ENCODE measurements around the gene BST1. TPM values are rescaled to one million over a fixed set of nuclear protein-coding genes. Genes with fewer than 3 reads are reported as not detected.

BST1 gene
- total and polyA plus RNA-seq, 2 experiments from 2014 or later, result 0.99 to 1.8 TPM

DNA sequence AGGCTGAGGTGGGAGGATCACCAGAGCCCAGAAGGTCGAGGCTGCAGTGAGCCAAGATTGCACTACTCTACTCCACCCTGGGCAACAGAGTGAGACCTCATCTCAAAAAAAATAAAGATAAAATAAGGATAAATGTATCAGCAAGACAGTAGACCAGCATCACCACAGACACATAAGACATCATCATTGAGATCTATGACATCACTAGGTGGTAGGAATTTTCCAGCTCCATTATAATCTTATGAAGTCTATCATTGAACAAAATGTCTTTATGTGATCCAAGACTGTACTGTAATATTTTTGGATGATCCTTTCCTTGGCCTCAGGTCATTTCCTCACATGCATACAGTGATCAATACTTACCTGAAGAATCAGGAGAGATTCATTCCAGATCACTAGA, 29.5 kb upstream of the BST1 start:
- TF ChIP-seq EZH2phosphoT487 (IDR thresholded peaks at IDR 0.05; ENCODE audit: unreplicated experiment) (no peak), NANOG (IDR thresholded peaks at IDR 0.05; ENCODE audit: borderline replicate concordance) (no peak), ETS1 (IDR thresholded peaks at IDR 0.05) (no peak), REST (IDR thresholded peaks at IDR 0.05; ENCODE audit: unreplicated experiment) (no peak), POLR2AphosphoS5 (IDR thresholded peaks at IDR 0.05; ENCODE audit: low read depth) (no peak), JUNB (IDR thresholded peaks at IDR 0.05; ENCODE audit: unreplicated experiment) (no peak), CREB1 (CRISPR knock-in tag; IDR thresholded peaks at IDR 0.05; ENCODE audit: low read depth) (no peak), EZH2 (IDR thresholded peaks at IDR 0.05; ENCODE audit: low read depth, unreplicated experiment) (no peak), ZNF114 (CRISPR knock-in tag; IDR thresholded peaks at IDR 0.05) (no peak), STAT1 (IDR thresholded peaks at IDR 0.05; ENCODE audit: unreplicated experiment) (no peak), ZNF331 (CRISPR knock-in tag; IDR thresholded peaks at IDR 0.05; ENCODE audit: low read depth) (no peak)
- TF ChIP-seq, protein P1, sequence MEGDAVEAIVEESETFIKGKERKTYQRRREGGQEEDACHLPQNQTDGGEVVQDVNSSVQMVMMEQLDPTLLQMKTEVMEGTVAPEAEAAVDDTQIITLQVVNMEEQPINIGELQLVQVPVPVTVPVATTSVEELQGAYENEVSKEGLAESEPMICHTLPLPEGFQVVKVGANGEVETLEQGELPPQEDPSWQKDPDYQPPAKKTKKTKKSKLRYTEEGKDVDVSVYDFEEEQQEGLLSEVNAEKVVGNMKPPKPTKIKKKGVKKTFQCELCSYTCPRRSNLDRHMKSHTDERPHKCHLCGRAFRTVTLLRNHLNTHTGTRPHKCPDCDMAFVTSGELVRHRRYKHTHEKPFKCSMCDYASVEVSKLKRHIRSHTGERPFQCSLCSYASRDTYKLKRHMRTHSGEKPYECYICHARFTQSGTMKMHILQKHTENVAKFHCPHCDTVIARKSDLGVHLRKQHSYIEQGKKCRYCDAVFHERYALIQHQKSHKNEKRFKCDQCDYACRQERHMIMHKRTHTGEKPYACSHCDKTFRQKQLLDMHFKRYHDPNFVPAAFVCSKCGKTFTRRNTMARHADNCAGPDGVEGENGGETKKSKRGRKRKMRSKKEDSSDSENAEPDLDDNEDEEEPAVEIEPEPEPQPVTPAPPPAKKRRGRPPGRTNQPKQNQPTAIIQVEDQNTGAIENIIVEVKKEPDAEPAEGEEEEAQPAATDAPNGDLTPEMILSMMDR (conservative IDR thresholded peaks at IDR 0.05; ENCODE audit: low read depth in 2 of 2), result no peak
- TF ChIP-seq, protein P2, sequence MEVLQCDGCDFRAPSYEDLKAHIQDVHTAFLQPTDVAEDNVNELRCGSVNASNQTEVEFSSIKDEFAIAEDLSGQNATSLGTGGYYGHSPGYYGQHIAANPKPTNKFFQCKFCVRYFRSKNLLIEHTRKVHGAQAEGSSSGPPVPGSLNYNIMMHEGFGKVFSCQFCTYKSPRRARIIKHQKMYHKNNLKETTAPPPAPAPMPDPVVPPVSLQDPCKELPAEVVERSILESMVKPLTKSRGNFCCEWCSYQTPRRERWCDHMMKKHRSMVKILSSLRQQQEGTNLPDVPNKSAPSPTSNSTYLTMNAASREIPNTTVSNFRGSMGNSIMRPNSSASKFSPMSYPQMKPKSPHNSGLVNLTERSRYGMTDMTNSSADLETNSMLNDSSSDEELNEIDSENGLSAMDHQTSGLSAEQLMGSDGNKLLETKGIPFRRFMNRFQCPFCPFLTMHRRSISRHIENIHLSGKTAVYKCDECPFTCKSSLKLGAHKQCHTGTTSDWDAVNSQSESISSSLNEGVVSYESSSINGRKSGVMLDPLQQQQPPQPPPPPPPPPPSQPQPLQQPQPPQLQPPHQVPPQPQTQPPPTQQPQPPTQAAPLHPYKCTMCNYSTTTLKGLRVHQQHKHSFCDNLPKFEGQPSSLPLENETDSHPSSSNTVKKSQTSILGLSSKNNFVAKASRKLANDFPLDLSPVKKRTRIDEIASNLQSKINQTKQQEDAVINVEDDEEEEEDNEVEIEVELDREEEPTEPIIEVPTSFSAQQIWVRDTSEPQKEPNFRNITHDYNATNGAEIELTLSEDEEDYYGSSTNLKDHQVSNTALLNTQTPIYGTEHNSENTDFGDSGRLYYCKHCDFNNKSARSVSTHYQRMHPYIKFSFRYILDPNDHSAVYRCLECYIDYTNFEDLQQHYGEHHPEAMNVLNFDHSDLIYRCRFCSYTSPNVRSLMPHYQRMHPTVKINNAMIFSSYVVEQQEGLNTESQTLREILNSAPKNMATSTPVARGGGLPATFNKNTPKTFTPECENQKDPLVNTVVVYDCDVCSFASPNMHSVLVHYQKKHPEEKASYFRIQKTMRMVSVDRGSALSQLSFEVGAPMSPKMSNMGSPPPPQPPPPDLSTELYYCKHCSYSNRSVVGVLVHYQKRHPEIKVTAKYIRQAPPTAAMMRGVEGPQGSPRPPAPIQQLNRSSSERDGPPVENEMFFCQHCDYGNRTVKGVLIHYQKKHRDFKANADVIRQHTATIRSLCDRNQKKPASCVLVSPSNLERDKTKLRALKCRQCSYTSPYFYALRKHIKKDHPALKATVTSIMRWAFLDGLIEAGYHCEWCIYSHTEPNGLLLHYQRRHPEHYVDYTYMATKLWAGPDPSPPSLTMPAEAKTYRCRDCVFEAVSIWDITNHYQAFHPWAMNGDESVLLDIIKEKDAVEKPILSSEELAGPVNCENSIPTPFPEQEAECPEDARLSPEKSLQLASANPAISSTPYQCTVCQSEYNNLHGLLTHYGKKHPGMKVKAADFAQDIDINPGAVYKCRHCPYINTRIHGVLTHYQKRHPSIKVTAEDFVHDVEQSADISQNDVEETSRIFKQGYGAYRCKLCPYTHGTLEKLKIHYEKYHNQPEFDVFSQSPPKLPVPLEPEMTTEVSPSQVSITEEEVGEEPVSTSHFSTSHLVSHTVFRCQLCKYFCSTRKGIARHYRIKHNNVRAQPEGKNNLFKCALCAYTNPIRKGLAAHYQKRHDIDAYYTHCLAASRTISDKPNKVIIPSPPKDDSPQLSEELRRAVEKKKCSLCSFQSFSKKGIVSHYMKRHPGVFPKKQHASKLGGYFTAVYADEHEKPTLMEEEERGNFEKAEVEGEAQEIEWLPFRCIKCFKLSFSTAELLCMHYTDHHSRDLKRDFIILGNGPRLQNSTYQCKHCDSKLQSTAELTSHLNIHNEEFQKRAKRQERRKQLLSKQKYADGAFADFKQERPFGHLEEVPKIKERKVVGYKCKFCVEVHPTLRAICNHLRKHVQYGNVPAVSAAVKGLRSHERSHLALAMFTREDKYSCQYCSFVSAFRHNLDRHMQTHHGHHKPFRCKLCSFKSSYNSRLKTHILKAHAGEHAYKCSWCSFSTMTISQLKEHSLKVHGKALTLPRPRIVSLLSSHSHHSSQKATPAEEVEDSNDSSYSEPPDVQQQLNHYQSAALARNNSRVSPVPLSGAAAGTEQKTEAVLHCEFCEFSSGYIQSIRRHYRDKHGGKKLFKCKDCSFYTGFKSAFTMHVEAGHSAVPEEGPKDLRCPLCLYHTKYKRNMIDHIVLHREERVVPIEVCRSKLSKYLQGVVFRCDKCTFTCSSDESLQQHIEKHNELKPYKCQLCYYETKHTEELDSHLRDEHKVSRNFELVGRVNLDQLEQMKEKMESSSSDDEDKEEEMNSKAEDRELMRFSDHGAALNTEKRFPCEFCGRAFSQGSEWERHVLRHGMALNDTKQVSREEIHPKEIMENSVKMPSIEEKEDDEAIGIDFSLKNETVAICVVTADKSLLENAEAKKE (CRISPR knock-in tag; IDR thresholded peaks at IDR 0.05), result no peak
- no peak for ATAC-seq
- no peaks in the 10 kb centered on the region for H3K27me3 ChIP-seq (ENCODE audit: insufficient read depth)
- no peak overlapping the region for H3K4me3 ChIP-seq
- peaks cover 80% of the 10 kb centered on the region for H3K79me2 ChIP-seq (replicated peaks; ENCODE audit: insufficient read depth)
- no peaks in the 10 kb centered on the region for H3K36me3 ChIP-seq (ENCODE audit: insufficient read depth)
- H3K4me1 ChIP-seq (ENCODE audit: insufficient read depth), result peaks cover 17% of the 10 kb centered on the region
- DNase-seq (ENCODE audit: low spot score), result no peak
- no peak overlapping the region for H3K4me2 ChIP-seq
- no peaks in the 10 kb centered on the region for H3K27me3 Mint-ChIP-seq (ENCODE audit: insufficient read depth, low read depth, poor library complexity)
- no peak overlapping the region for H3K27ac ChIP-seq (ENCODE audit: low read depth)
- H3K9me3 Mint-ChIP-seq, result no peaks in the 10 kb centered on the region
- no peak overlapping the region for H3K27ac Mint-ChIP-seq
- no peaks in the 10 kb centered on the region for H3K9me2 ChIP-seq (ENCODE audit: insufficient read depth)
- peaks cover 13% of the 10 kb centered on the region for H4K20me1 ChIP-seq (replicated peaks; ENCODE audit: insufficient read depth)
- H3K4me3 Mint-ChIP-seq, result no peak overlapping the region
- H3F3A ChIP-seq (replicated peaks; ENCODE audit: low read depth), result no peaks in the 10 kb centered on the region
- H3K36me3 Mint-ChIP-seq (ENCODE audit: low read depth), result peaks cover 15% of the 10 kb centered on the region; the same call in 2 of the 3 replicates
- H2AFZ ChIP-seq, result no peak overlapping the region
- H3K4me1 Mint-ChIP-seq, result peaks cover 15% of the 10 kb centered on the region; the same call in 2 of the 3 replicates

All from GM23338 (cell line).